ENCODE measurements around the gene CHI3L1. TPM values are rescaled to one million over a fixed set of nuclear protein-coding genes. Genes with fewer than 3 reads are reported as not detected.

CHI3L1 gene
- total and polyA plus RNA-seq, 2 donors (not counting 1 experiment from before 2014, with no cell fraction given) = 0.15 TPM; not detected in 1

GRCh38 chr1:203142124-203142523, 44.4 kb downstream of the CHI3L1 start:
- TF ChIP-seq EZH2 (IDR thresholded peaks at IDR 0.05; ENCODE audit: borderline replicate concordance, insufficient read depth, low read depth, low read length, poor library complexity, severe bottlenecking) = no peak
- TF ChIP-seq, protein P1, sequence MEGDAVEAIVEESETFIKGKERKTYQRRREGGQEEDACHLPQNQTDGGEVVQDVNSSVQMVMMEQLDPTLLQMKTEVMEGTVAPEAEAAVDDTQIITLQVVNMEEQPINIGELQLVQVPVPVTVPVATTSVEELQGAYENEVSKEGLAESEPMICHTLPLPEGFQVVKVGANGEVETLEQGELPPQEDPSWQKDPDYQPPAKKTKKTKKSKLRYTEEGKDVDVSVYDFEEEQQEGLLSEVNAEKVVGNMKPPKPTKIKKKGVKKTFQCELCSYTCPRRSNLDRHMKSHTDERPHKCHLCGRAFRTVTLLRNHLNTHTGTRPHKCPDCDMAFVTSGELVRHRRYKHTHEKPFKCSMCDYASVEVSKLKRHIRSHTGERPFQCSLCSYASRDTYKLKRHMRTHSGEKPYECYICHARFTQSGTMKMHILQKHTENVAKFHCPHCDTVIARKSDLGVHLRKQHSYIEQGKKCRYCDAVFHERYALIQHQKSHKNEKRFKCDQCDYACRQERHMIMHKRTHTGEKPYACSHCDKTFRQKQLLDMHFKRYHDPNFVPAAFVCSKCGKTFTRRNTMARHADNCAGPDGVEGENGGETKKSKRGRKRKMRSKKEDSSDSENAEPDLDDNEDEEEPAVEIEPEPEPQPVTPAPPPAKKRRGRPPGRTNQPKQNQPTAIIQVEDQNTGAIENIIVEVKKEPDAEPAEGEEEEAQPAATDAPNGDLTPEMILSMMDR (IDR thresholded peaks at IDR 0.05) = no peak
- peaks cover 0 to 5% (median 0%) of the 10 kb centered on the region in 4 experiments for H3K27me3 ChIP-seq (replicated peaks in 1 of 4; ENCODE audit: control extremely low read depth in 1 of 4, control insufficient read depth in 3 of 4, insufficient read depth in 4 of 4, low read length in 3 of 4)

GRCh38 chr1:203140743-203141520, 45.6 kb downstream of the CHI3L1 start:
- ATAC-seq (ENCODE audit: low read depth) (no peak), DNase-seq (no peak)
- Mint-ChIP-seq H3K9me3 (ENCODE audit: insufficient read depth) (peaks cover 3% of the 10 kb centered on the region), H3K4me3 (no peak overlapping the region), H3K4me1 (peaks cover 6% of the 10 kb centered on the region), H3K27me3 (peaks cover 22% of the 10 kb centered on the region), H3K27ac (no peak overlapping the region)
- Histone ChIP-seq H3K36me3 (replicated peaks in 1 of 2; ENCODE audit: control extremely low read depth in 1 of 2, control insufficient read depth in 1 of 2, extremely low read depth in 1 of 2, insufficient read depth in 2 of 2, low read length in 1 of 2) (no peaks in the 10 kb centered on the region), H3K4me2 (replicated peaks; ENCODE audit: low read depth, low read length, poor library complexity, severe bottlenecking) (no peak overlapping the region), H2AFZ (ENCODE audit: insufficient read depth, low read depth, low read length, poor library complexity, severe bottlenecking) (no peak overlapping the region), H3K4me1 (ENCODE audit: control insufficient read depth in 2 of 2, insufficient read depth in 2 of 2, low read length in 2 of 2) (peaks cover 4% of the 10 kb centered on the region in 2 donors), H3K9ac (ENCODE audit: low read length) (no peak overlapping the region), H3K27ac (ENCODE audit: low read length in 2 of 2) (no peak overlapping the region), H4K20me1 (ENCODE audit: control insufficient read depth, insufficient read depth, low read length, poor library complexity, severe bottlenecking) (no peaks in the 10 kb centered on the region), H3K27me3 (replicated peaks in 1 of 4; ENCODE audit: control extremely low read depth in 1 of 4, control insufficient read depth in 3 of 4, insufficient read depth in 4 of 4, low read length in 3 of 4) (peaks cover 0 to 5% (median 0%) of the 10 kb centered on the region in 4 experiments), H3K4me3 (ENCODE audit: control extremely low read depth in 1 of 5, extremely low read depth in 1 of 5, insufficient read depth in 1 of 5, low read depth in 2 of 5, low read length in 4 of 5) (no peak overlapping the region), H3K9me3 (ENCODE audit: control extremely low read depth in 1 of 3, control insufficient read depth in 2 of 3, insufficient read depth in 1 of 3, low read length in 2 of 3) (peaks cover 0 to 10% (median 0%) of the 10 kb centered on the region in 3 donors), H3K79me2 (ENCODE audit: control insufficient read depth, insufficient read depth, low read length) (no peaks in the 10 kb centered on the region)
- ChIA-PET POLR2A (no interaction called here), CTCF (no interaction called here)
- 73% methylated on average over 3 of the region's 5 CpGs for WGBS (ENCODE audit: insufficient coverage)
- intact Hi-C loops (cut with micrococcal nuclease) = no loop called here
- TF ChIP-seq, protein P1 (IDR thresholded peaks at IDR 0.05) = no peak
- no peak for TF ChIP-seq EZH2 (IDR thresholded peaks at IDR 0.05; ENCODE audit: borderline replicate concordance, insufficient read depth, low read depth, low read length, poor library complexity, severe bottlenecking)

More at GRCh38 chr1:203142124-203142523, 44.4 kb downstream of the CHI3L1 start:
- H3K4me1 ChIP-seq (ENCODE audit: control insufficient read depth in 2 of 2, insufficient read depth in 2 of 2, low read length in 2 of 2) = no peaks in the 10 kb centered on the region
- peaks cover 0 to 10% (median 0%) of the 10 kb centered on the region in 3 donors for H3K9me3 ChIP-seq (ENCODE audit: control extremely low read depth in 1 of 3, control insufficient read depth in 2 of 3, insufficient read depth in 1 of 3, low read length in 2 of 3)
- H3K9ac ChIP-seq (ENCODE audit: low read length) = no peak overlapping the region
- DNase-seq (no peak), ATAC-seq (ENCODE audit: low read depth) (no peak)
- intact Hi-C loops (cut with micrococcal nuclease) = no loop called here
- no peak overlapping the region for H3K27ac ChIP-seq (ENCODE audit: low read length in 2 of 2)
- no peaks in the 10 kb centered on the region for H3K79me2 ChIP-seq (ENCODE audit: control insufficient read depth, insufficient read depth, low read length)
- H3K27ac Mint-ChIP-seq = no peak overlapping the region
- H2AFZ ChIP-seq (ENCODE audit: insufficient read depth, low read depth, low read length, poor library complexity, severe bottlenecking) = no peak overlapping the region
- peaks cover 3% of the 10 kb centered on the region for H3K9me3 Mint-ChIP-seq (ENCODE audit: insufficient read depth)
- 100% methylated on average over 4 of the region's 6 CpGs for WGBS (ENCODE audit: insufficient coverage)
- no peaks in the 10 kb centered on the region for H4K20me1 ChIP-seq (ENCODE audit: control insufficient read depth, insufficient read depth, low read length, poor library complexity, severe bottlenecking)
- ChIA-PET CTCF (no interaction called here), POLR2A (no interaction called here)
- H3K4me2 ChIP-seq (replicated peaks; ENCODE audit: low read depth, low read length, poor library complexity, severe bottlenecking) = no peak overlapping the region
- H3K4me3 Mint-ChIP-seq = no peak overlapping the region
- no peaks in the 10 kb centered on the region for H3K4me1 Mint-ChIP-seq
- no peak overlapping the region for H3K4me3 ChIP-seq (ENCODE audit: control extremely low read depth in 1 of 5, extremely low read depth in 1 of 5, insufficient read depth in 1 of 5, low read depth in 2 of 5, low read length in 4 of 5)
- H3K27me3 Mint-ChIP-seq = peaks cover 16% of the 10 kb centered on the region
- H3K36me3 ChIP-seq (replicated peaks in 1 of 2; ENCODE audit: control extremely low read depth in 1 of 2, control insufficient read depth in 1 of 2, extremely low read depth in 1 of 2, insufficient read depth in 2 of 2, low read length in 1 of 2) = no peaks in the 10 kb centered on the region

Data from B cell (primary cell).